KMS-11 (cell line): Measurements from ENCODE around the gene FHAD1.

Experiments used
- H2AFZ ChIP-seq: fragments of 200-600 bp; sonication (generic); 2 replicates; pipeline ENCODE4 v1.6.1; 2016; ENCODE audit warnings: antibody characterized with exemption, mixed run types, low read depth
- H3K27ac ChIP-seq: fragments of 200-600 bp; sonication (generic); 2 replicates; pipeline ENCODE4 v1.6.1; 2016; ENCODE audit warnings: mild to moderate bottlenecking, mixed run types
- H3K27me3 ChIP-seq: fragments of 200-600 bp; sonication (generic); 2 replicates; pipeline ENCODE4 v1.6.1; 2017; ENCODE audit warnings: mild to moderate bottlenecking, low read depth, mixed run types, moderate library complexity; ENCODE audit not compliant: insufficient read depth
- H3K36me3 ChIP-seq: fragments of 200-600 bp; sonication (generic); 2 replicates; pipeline ENCODE4 v1.6.1; 2017; ENCODE audit warnings: mild to moderate bottlenecking, mixed run types; ENCODE audit not compliant: insufficient read depth
- H3K4me1 ChIP-seq: fragments of 200-600 bp; sonication (generic); 2 replicates; pipeline ENCODE4 v1.6.1; 2016; ENCODE audit warnings: mild to moderate bottlenecking, low read depth, mixed run types; ENCODE audit not compliant: poor library complexity, severe bottlenecking
- H3K4me2 ChIP-seq: fragments of 200-600 bp; sonication (generic); 2 replicates; pipeline ENCODE4 v1.7.0; 2016; ENCODE audit warnings: mild to moderate bottlenecking, mixed run types
- H3K4me3 ChIP-seq: fragments of 200-600 bp; sonication (generic); IDR thresholded peaks from 2 replicates; pipeline ENCODE4 v1.6.1; 2017; ENCODE audit warnings: low read depth, low read length, mixed read lengths; ENCODE audit not compliant: insufficient read depth
- H3K79me2 ChIP-seq: fragments of 200-600 bp; sonication (generic); 2 replicates; pipeline ENCODE4 v1.6.1; 2016; ENCODE audit warnings: low read depth, mixed run types; ENCODE audit not compliant: insufficient read depth
- H3K9ac ChIP-seq: fragments of 200-600 bp; sonication (generic); 2 replicates; pipeline ENCODE4 v1.6.1; 2016; ENCODE audit warnings: mild to moderate bottlenecking, mixed run types
- H4K20me1 ChIP-seq: fragments of 200-600 bp; sonication (generic); 2 replicates; pipeline ENCODE4 v1.6.1; 2016; ENCODE audit warnings: mild to moderate bottlenecking, mixed run types; ENCODE audit not compliant: insufficient read depth
- CTCF ChIP-seq: fragments of 200-600 bp; sonication (generic); conservative IDR thresholded peaks from 2 replicates; pipeline ENCODE4 v1.6.1; 2017; ENCODE audit warnings: low read depth, mild to moderate bottlenecking, antibody characterized with exemption, low read length, moderate library complexity, mixed read lengths

Gene FHAD1

DNA sequence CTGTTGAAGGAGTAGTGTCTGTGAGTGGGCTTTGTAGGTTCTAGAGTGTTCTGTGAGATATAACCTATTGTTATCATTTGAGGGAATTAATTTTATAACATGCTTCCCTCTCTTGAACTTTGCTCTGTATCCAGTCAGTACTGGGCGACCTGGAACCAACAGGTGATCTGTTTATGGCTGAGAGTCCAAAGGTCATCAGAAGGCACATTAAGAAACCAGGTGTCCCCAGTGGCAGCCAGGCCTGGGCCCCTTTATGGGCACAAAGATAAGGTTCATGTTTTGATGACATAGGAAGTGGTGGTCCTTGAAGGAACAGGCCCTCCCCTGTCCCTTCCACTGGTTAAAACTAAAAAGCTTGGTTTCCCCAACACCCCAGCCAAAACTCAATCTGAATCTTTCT, 61.1 kb downstream of the FHAD1 start:
- H4K20me1 ChIP-seq, result no peaks in the 10 kb centered on the region

GRCh38 chr1:15308621-15309027, 61.6 kb downstream of the FHAD1 start:
- no peak for TF ChIP-seq CTCF
- Histone ChIP-seq H3K4me1 (no peaks in the 10 kb centered on the region), H3K9ac (no peak overlapping the region), H3K4me2 (no peak overlapping the region), H3K27ac (no peak overlapping the region), H3K27me3 (peaks cover 15% of the 10 kb centered on the region), H4K20me1 (no peaks in the 10 kb centered on the region), H2AFZ (no peak overlapping the region), H3K4me3 (no peak overlapping the region), H3K79me2 (no peaks in the 10 kb centered on the region), H3K36me3 (no peaks in the 10 kb centered on the region)

More for the DNA sequence above, 61.1 kb downstream of the FHAD1 start:
- Histone ChIP-seq H3K4me3 (no peak overlapping the region), H3K27ac (no peak overlapping the region), H3K4me1 (no peaks in the 10 kb centered on the region), H3K36me3 (no peaks in the 10 kb centered on the region), H3K4me2 (no peak overlapping the region), H3K27me3 (peaks cover 15% of the 10 kb centered on the region), H3K9ac (no peak overlapping the region), H3K79me2 (no peaks in the 10 kb centered on the region), H2AFZ (no peak overlapping the region)
- no peak for TF ChIP-seq CTCF

DNA sequence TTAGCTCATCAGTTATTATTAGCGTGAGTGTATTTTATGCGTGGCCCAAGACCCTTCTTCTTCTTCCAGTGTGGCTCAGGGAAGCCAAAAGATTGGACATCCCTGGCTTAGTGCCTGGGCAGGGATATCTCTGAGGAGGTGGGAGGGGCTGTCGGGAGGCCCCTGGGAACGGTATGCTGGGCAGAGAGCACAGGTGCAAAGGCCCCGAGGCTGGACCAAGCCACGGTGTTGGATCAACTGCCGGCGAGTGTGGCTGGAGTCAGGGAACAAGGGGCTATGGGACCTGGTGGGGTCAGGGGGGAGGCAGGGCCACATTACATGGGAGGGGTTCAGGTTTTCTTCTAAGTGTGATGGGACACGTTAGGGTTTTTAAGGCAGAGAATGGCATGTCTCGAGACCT, 62.7 kb downstream of the FHAD1 start:
- no peak overlapping the region for H2AFZ ChIP-seq
- no peaks in the 10 kb centered on the region for H3K79me2 ChIP-seq
- no peak overlapping the region for H3K9ac ChIP-seq
- no peaks in the 10 kb centered on the region for H3K36me3 ChIP-seq
- H3K4me1 ChIP-seq, result no peaks in the 10 kb centered on the region
- H3K27ac ChIP-seq, result no peak overlapping the region
- peaks cover 15% of the 10 kb centered on the region for H3K27me3 ChIP-seq
- H3K4me2 ChIP-seq, result no peak overlapping the region
- TF ChIP-seq CTCF, result no peak
- no peaks in the 10 kb centered on the region for H4K20me1 ChIP-seq
- no peak overlapping the region for H3K4me3 ChIP-seq

DNA sequence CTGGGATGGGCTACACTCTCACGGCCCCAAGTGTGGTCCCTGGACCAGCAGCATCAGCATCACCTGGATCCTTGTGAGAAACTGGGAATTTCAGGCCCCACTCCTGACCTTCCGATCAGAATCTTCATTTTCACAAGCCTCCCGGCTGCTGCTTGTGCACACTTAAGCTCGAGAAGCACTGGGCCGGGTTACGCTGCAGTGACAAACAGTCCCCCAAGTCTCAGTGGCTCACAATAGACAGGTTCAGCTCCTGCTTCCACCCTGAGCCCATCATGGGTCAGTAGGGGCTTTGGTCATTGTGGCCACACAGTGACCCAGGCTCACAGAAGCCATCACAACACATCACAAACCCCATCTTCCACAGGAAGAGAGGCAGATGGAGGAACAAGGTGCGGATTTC, 63.5 kb downstream of the FHAD1 start:
- H4K20me1 ChIP-seq, result no peaks in the 10 kb centered on the region
- H3K4me3 ChIP-seq, result no peak overlapping the region
- no peaks in the 10 kb centered on the region for H3K36me3 ChIP-seq
- H3K79me2 ChIP-seq, result no peaks in the 10 kb centered on the region
- H3K27me3 ChIP-seq, result peaks cover 12% of the 10 kb centered on the region; the same call in 1 of the 2 replicates
- H2AFZ ChIP-seq, result no peak overlapping the region
- no peak overlapping the region for H3K27ac ChIP-seq
- no peak for TF ChIP-seq CTCF
- no peak overlapping the region for H3K9ac ChIP-seq
- no peak overlapping the region for H3K4me2 ChIP-seq
- no peaks in the 10 kb centered on the region for H3K4me1 ChIP-seq
